Non-pigmented ciliary epithelial cell (primary cell): ENCODE measurements around the gene LRRC4.

ENCODE experiments used
- DNase-seq: peaks from one replicate; pipeline ENCODE4 v3.0.0-alpha.2; 2010; ENCODE audit warnings: low read depth

LRRC4 gene

DNA sequence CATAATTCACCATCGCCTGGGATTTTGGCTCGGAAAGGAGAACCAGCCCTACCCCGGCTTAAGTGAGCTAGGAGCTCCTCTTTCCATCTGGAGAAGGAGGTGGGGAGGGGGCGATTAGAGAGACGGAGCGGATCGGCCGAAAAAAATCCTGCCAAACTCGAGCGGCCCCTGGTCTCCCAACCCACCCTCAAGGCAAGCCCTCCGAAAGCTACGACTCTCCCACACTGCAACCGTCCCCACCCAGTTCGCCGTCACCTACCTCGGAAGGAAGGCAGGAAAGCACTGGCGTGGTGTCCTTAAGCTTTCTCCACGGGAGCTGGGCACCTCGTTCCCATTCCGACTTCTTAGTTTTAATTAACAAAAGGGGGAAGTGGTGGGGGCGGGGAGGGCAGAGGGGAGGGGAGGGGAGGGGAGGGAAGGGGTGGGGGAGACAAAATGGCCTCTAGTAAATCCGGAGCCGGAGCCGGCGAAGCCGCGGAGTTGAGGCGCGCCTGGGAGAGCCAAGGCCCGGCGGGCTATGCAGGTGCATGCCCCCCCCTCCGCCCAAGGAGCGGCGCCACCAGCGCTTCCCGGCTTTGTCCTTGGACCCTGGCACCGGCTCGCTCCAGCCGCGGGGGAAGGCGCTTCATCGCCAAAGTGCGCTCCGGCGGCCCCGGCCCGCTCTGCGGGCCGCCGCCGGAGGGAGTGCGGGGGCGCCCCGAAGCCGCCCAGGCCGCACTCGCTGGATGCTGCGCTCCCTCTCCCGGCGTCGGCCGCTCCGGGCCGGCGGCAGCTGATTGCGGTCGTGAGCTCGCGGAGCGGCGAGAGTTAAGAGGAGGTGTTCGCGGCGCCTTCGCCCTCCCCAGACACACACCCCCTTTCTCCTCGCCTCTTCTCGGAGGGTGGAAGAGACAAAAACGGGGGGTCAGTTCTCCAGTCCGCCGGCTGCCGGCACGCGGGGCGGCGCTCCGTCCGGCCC is at the start of gene LRRC4:
LRRC4 (minus strand) TSS at position 784 of the 958 bp plus-strand sequence. CDS start 797 bp downstream, outside the sequence.
- DNase-seq = no peak

DNA sequence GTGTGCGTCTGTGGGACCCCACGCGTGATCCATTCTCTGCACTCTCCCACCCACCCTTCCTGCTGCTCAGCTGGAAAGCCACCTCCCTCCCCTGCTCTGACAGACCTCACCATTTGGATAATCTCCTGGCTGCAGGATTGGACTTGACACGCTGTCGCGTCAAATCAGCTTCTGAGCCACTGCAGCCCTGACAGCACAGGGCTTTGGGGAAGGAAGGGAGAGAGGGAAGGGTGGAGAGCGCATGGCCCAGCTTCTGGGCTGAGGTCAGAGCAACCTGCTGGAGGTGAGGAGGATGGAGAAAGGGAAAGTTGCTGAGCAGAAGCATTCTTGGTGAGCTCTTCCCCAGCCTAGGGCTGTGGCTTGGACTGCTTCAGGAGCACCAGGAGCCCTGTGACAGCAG is 48.9 kb upstream of the LRRC4 start:
- no peak for DNase-seq

DNA sequence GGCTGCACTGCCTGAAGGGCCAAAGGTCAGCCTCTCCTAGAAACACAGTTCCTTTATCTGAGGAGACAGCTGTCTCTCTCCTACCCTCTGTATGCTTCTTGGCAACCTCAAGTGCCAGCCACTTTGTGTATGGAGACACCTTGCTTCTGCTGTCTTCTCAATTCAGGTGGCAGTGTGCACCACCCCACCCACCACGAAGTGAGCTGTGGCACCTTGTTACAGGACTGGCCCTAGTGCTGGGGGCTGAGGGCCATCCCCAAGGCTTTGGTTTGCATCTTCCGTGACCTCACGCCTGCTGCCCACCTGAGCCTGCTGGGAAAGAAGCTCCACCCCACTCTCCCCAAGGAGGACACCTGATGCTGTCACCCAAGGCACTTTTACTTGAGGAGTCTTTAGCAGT is 47.1 kb upstream of the LRRC4 start:
- DNase-seq = no peak

- DNase-seq = no peak
Observed at GRCh38 chr7:128076796-128077271, 45.6 kb upstream of the LRRC4 start.

GRCh38 chr7:128076196-128076795 is 45.1 kb upstream of the LRRC4 start:
- DNase-seq = no peak

DNA sequence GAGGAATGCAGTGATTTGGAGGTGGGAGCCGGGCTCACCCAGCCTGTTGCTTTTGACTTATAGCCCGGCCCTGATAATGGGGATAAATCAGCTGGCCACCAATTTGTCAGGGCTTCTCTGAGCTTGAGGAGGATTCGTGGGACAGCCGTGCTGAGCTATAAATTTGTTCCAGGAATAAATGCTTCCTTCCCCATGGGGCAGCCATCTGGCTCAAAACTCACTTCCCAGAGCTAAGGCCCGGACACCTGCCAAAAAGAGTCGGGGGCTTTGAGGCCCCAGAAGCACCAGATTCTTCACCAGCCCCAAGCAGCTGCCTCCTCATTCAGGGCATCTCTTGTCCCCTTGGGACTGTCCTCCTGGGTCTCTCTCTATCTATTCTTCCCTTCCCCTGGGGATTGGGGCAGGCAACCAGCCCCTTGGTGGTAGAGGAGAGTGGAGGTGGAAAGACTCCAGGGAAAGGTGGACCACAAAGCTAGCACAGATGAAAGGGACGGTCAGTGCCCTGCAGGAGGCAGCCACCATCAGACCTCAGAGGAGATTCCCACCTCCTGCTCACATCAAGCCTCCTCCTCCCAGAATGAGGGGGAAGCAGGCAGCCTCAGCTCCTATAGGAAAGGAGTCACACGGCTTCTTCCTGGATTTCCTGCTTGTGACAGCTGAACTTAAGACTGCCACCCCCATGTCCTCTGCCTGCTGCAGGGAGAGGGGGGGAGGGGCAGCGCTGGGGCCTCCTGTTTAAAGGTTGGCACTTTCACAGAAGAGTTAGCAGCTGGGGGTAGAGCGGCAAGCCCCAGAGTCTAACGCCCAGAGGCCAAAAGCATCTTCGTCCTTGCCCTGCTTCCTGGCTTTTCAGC is 44.2 kb upstream of the LRRC4 start:
- DNase-seq = no peak

DNA sequence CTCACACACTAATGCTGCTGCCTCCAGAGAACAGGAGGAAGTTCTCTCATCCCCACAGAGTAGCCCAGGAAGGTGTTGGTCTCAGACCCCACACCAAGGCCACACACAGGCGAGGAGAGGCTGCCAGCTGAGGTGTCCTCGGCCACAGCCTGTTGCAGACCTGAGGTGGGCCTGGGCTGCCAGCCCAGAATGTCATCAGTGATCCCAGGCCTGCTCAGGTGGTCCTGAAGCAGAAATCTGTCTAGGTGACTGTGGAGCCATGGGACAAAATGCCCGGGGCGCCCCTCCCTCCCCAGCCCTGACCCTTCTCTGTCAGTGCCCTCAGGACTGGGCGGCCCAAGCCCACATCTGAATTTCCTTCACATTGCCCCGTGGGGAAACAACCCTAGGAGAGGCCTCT is 43.5 kb upstream of the LRRC4 start:
- DNase-seq = no peak

- DNase-seq = no peak
Observed at GRCh38 chr7:128074336-128074735, 43.1 kb upstream of the LRRC4 start.

DNA sequence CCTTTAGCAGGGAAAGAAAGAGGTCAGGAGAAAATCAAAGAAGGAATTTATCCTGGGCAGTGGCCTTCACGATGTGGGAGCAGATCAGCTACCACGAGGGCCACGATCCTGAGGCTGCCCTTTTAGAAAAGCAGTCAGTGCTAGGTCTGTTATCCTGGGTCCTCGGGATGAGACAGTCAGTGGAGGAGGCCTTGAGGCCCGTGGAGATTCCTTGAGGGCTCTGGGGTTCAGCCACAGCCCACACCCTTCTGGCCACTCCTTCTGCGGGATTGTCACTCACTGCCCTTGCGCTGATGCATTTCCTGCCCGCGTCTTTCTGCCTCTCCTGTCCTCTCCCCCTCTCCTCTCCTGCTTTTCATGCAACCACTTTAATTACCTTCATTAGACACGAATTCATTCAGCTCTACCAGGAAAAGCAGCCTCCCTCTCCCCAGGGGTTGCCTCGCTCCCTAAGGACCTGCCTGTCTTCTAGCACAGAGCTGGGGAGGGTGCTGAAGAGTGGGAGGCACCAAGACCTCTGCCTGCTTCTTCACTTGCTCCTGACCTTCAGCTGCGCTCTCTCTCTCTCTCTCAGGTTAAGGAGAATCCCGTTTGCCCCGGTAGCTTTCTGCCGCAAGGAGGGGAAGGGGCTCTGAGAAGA is 42.6 kb upstream of the LRRC4 start:
- no peak for DNase-seq

DNA sequence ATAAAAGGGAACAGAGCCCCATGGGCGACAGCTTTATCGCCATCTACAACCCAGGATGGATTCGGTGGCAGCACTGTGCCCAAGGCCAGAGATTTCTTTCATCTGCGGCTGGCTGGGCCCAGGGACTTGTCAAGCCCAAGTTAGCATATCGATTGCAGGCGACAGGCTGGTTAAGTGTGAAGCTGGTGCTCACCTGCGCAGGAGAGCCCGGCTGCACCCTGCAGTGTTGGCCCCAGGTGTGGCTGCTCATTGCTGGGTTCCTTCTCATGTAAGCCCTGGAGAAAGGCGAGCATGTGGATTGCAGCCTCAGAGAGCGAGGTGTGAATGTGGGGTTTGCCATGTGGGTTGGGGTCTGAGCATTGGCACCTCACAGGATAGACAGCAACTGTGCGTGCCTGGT is 40.6 kb upstream of the LRRC4 start:
- DNase-seq = no peak

DNA sequence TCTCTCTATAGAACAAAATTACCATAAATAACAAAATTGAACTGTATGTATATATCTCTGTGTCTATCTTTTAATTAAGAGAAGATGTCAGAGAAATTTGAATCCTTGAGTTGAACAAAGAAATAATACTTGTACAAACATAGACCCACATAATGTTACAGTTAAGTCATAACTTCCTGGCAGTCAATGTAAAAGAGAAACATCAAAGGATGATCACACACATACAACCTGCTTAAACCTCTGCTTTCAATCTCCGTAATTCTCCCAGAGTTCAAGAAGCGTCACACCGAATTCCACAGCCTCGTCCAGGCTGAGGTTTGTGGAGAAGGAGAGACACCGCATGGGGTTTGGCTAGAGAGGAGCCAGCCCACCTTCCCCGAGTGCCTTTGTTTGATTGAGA is 40.1 kb upstream of the LRRC4 start:
- DNase-seq = no peak

GRCh38 chr7:128069373-128070364 is 38.4 kb upstream of the LRRC4 start:
- DNase-seq = no peak

DNA sequence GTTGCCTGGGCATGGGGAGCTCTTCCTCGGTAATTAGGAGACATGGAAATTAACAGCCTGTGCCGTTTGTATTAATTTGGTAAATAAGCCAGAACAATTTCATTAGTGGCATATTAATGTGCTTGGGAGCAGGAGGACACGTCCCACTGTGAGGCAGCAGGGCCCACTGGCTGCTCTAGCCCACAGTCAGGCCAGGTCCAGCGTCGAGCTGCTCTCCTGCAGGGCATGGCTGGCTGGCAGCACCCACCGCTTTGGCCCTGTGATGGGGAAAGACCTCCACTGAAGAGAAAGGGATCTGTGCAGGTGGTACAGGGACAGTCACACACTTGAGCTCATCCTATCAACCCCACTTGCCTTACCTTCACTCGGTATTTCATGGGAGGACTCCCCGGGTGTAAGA is 37.5 kb upstream of the LRRC4 start:
- DNase-seq = no peak

- DNase-seq = no peak
Observed at GRCh38 chr7:128067983-128068382, 36.7 kb upstream of the LRRC4 start.

DNA sequence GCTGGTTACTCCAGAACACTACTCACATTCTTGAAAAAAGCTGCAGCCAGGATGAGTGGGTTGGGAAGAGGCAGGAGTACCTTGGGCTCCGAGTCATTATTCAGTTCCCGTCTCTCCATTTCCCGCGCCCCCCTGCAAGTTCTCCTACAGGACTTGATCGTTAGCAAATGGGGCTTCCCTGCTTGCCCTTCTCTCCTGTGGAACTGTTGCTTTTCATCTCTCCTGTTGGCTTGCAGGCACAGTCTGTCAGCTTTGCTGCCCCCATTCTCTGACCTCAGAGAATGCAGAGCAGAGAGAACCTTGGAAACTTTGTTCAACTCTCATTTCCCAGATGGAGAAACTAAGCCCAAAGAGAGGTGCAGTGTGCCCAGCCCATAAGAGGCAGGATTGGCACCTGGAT is 35.6 kb upstream of the LRRC4 start:
- DNase-seq = no peak

- no peak for DNase-seq
Observed at GRCh38 chr7:128066395-128066794, 35.2 kb upstream of the LRRC4 start.

DNA sequence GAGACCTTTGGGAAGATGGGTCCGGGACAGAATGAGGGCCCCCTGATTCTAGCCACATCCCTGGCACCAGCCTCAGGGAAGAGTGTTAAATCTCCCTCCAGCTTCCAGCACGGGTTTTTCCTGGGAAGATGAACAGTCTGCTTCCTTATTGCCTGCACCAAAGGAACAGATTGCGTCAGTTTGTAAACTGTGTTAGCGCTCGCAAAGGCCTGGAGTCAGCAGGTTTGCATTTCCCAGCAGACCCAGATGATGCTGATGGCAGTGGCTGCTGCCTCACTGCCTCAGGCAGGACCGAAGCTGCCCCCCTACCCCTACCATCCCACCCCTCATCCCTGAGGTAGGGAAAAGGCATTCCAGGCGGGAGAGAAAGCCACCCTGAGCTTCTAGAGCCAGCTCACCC is 34.6 kb upstream of the LRRC4 start:
- no peak for DNase-seq

GRCh38 chr7:128063088-128063487 is 31.9 kb upstream of the LRRC4 start:
- DNase-seq = no peak

- DNase-seq = no peak
Observed at GRCh38 chr7:128060018-128060417, 28.8 kb upstream of the LRRC4 start.

GRCh38 chr7:128059143-128059988 is 28.1 kb upstream of the LRRC4 start:
- DNase-seq = no peak
